CD4-positive, alpha-beta T cell (primary cell): ENCODE results near the gene AANAT. TPM values are rescaled to one million over a fixed set of nuclear protein-coding genes. Genes with fewer than 3 reads are reported as not detected.

Experiments used
- ATAC-seq: fragments of 200-7000 bp; cut with Tn5 transposase; one replicate; pipeline ENCODE4 v1.10.0; 2022; ENCODE audit warnings: mild to moderate bottlenecking; ENCODE audit not compliant: poor library complexity
- CTCF ChIA-PET: fragments of 350-600 bp; sonication (Branson Sonifier 250); formaldehyde crosslinking; loops from one replicate; lab custom pipeline; 2021; ENCODE audit warnings: antibody characterized with exemption, inconsistent platforms; lab: Charles Lee
- POLR2A ChIA-PET: fragments of 350-600 bp; sonication (Branson Sonifier 250); formaldehyde crosslinking; loops from one replicate; lab custom pipeline; 2021; ENCODE audit warnings: antibody characterized with exemption, inconsistent platforms; lab: Charles Lee
- DNase-seq, 14 experiments: peaks; one replicate each; pipeline ENCODE4 v3.0.0-alpha.2; 2013 to 2020; ENCODE audit warnings: mixed read lengths in 2 of 14
- H3K27ac ChIP-seq, 2 donors: one replicate each; pipeline versions ENCODE4 v1.5.1 to v1.7.0; 2013; ENCODE audit warnings: low read length in 2 of 2, low read depth in 1 of 2, mild to moderate bottlenecking in 1 of 2
- H3K27me3 ChIP-seq, 2 experiments: 1 replicate in 1 of 2; 2 replicates in 1 of 2; pipeline versions ENCODE4 v1.6.1 to v1.7.0; 2013; ENCODE audit warnings: low read length in 2 of 2, control low read depth in 1 of 2, mild to moderate bottlenecking in 1 of 2, moderate library complexity in 1 of 2; ENCODE audit not compliant: insufficient read depth in 2 of 2, control insufficient read depth in 1 of 2
- H3K36me3 ChIP-seq: one replicate; pipeline ENCODE4 v1.6.1; 2013; ENCODE audit warnings: low read length, control low read depth; ENCODE audit not compliant: insufficient read depth
- H3K4me1 ChIP-seq: one replicate; pipeline ENCODE4 v1.6.1; 2013; ENCODE audit warnings: low read length, control low read depth; ENCODE audit not compliant: insufficient read depth
- H3K4me3 ChIP-seq: one replicate; pipeline ENCODE4 v1.5.1; 2013; ENCODE audit warnings: mild to moderate bottlenecking, low read length, moderate library complexity
- H3K9me3 ChIP-seq, 2 experiments: 1 replicate in 1 of 2; 2 replicates in 1 of 2; pipeline versions ENCODE4 v1.6.1 to v1.7.0; 2013; ENCODE audit warnings: low read length in 2 of 2, mild to moderate bottlenecking in 2 of 2, control low read depth in 1 of 2, moderate library complexity in 1 of 2; ENCODE audit not compliant: control insufficient read depth in 1 of 2, insufficient read depth in 1 of 2
- H3K27ac Mint-ChIP-seq: one replicate; pipeline ENCODE4 v1.8.0; 2020; ENCODE audit warnings: mixed read lengths
- H3K27me3 Mint-ChIP-seq: one replicate; pipeline ENCODE4 v1.8.0; 2021; ENCODE audit warnings: mixed read lengths
- H3K36me3 Mint-ChIP-seq: one replicate; pipeline ENCODE4 v1.8.0; 2021; ENCODE audit warnings: low read depth, mixed read lengths
- H3K4me1 Mint-ChIP-seq: one replicate; pipeline ENCODE4 v1.8.0; 2021; ENCODE audit warnings: low read depth, mixed read lengths
- H3K4me3 Mint-ChIP-seq: one replicate; pipeline ENCODE4 v1.8.0; 2020; ENCODE audit warnings: mild to moderate bottlenecking, mixed read lengths
- H3K9me3 Mint-ChIP-seq: one replicate; pipeline ENCODE4 v1.8.0; 2020; ENCODE audit warnings: mixed read lengths
- CTCF ChIP-seq: fragments of 200-600 bp; IDR thresholded peaks from one replicate; pipeline ENCODE4 v1.8.0; 2022; ENCODE audit warnings: antibody characterized with exemption, mild to moderate bottlenecking
- intact Hi-C, 2 experiments: fragments of 100-400 bp; cut with DNase I in 1 of 2; cut with micrococcal nuclease in 1 of 2; formaldehyde crosslinking; loops; one replicate each; pipeline versions ENCODE4 v1.15.1 to v1.9.0; 2023 to 2025; cut with DNase I, micrococcal nuclease
- total RNA-seq, 174 experiments: library from RNA in 2 of 174; stranded (reverse) in 2 of 174; gene quantifications; one replicate each; pipeline ENCODE4 v1.2.3 and lab custom pipeline; 2021 to 2026

AANAT gene
- total RNA-seq, 2 experiments from 2014 or later, result 0.14 TPM; not detected in 1

- Histone ChIP-seq H3K36me3 (no peaks in the 10 kb centered on the region), H3K27ac (peak overlapping the region; percentile 4 to 65), H3K4me3 (no peak overlapping the region), H3K9me3 (no peaks in the 10 kb centered on the region), H3K4me1 (peaks cover 28% of the 10 kb centered on the region), H3K27me3 (no peaks in the 10 kb centered on the region)
- Mint-ChIP-seq H3K27ac (peak overlapping the region; percentile 82), H3K36me3 (peaks cover 4% of the 10 kb centered on the region), H3K4me3 (peak overlapping the region; percentile 78), H3K27me3 (no peaks in the 10 kb centered on the region), H3K9me3 (no peaks in the 10 kb centered on the region), H3K4me1 (peaks cover 39% of the 10 kb centered on the region)
- intact Hi-C loops, result loop anchor here in 1 of 2 experiments (2.0 to 10.0 kb wide), 4 partner anchors 47 to 281 kb away; partner anchors contain the start of genes MFSD11, PRPSAP1, RHBDF2 and SRSF2
- no peak for ATAC-seq
- DNase-seq, result no peak
- ChIA-PET POLR2A (interaction anchor here (0.5 to 2.1 kb wide), 6 partner anchors 21 to 285 kb away, joined by 3 to 8 read pairs (median 4); partner anchors contain the start of genes MFSD11, PRPSAP1 and RHBDF2), CTCF (interaction anchor here (0.7 to 1.6 kb wide), 6 partner anchors 9 to 93 kb away, joined by 3 to 5 read pairs (median 3); no protein-coding TSS in a partner anchor)
- TF ChIP-seq CTCF, result no peak
Observed at GRCh38 chr17:76453431-76453743, 14.0 kb upstream of the AANAT start.

GRCh38 chr17:76458580-76459490 lies 8.6 kb upstream of the AANAT start:
- Mint-ChIP-seq H3K27me3 (no peaks in the 10 kb centered on the region), H3K4me3 (no peak overlapping the region), H3K36me3 (no peaks in the 10 kb centered on the region), H3K9me3 (no peaks in the 10 kb centered on the region), H3K27ac (no peak overlapping the region), H3K4me1 (no peaks in the 10 kb centered on the region)
- Histone ChIP-seq H3K4me3 (no peak overlapping the region), H3K27ac (no peak overlapping the region), H3K27me3 (no peaks in the 10 kb centered on the region), H3K9me3 (no peaks in the 10 kb centered on the region), H3K4me1 (no peaks in the 10 kb centered on the region), H3K36me3 (no peaks in the 10 kb centered on the region)
- POLR2A ChIA-PET, result interaction anchor here (1.4 to 1.5 kb wide), 2 partner anchors 35 to 43 kb away, joined by 3 to 7 read pairs; partner anchors contain the start of gene RHBDF2
- ATAC-seq, result no peak
- intact Hi-C loops, result loop anchor here in 1 of 2 experiments (10.0 kb wide), 1 partner anchor 276 kb away; the partner anchor contains the start of genes MFSD11 and SRSF2
- DNase-seq, result peak in 1 of 14 experiments; percentile 29
- CTCF ChIA-PET, result interaction anchor here (0.5 to 1.2 kb wide), 3 partner anchors 49 to 501 kb away, joined by 3 to 6 read pairs (median 6); no protein-coding TSS in a partner anchor
- no peak for TF ChIP-seq CTCF

GRCh38 chr17:76459674-76460073 lies 7.7 kb upstream of the AANAT start:
- POLR2A ChIA-PET, result no interaction called here
- DNase-seq, result no peak
- intact Hi-C loops, result loop anchor here in 1 of 2 experiments (10.0 kb wide), 1 partner anchor 275 kb away; the partner anchor contains the start of genes MFSD11 and SRSF2
- H3K4me1 ChIP-seq, result no peaks in the 10 kb centered on the region
- no peaks in the 10 kb centered on the region for H3K4me1 Mint-ChIP-seq
- no peaks in the 10 kb centered on the region for H3K9me3 ChIP-seq
- no peaks in the 10 kb centered on the region for H3K36me3 ChIP-seq
- H3K9me3 Mint-ChIP-seq, result no peaks in the 10 kb centered on the region
- no peak for ATAC-seq
- H3K27me3 Mint-ChIP-seq, result no peaks in the 10 kb centered on the region
- no peaks in the 10 kb centered on the region for H3K36me3 Mint-ChIP-seq
- no peak overlapping the region for H3K27ac ChIP-seq
- H3K27ac Mint-ChIP-seq, result no peak overlapping the region
- H3K27me3 ChIP-seq, result no peaks in the 10 kb centered on the region
- no peak for TF ChIP-seq CTCF
- H3K4me3 ChIP-seq, result no peak overlapping the region
- no peak overlapping the region for H3K4me3 Mint-ChIP-seq
- CTCF ChIA-PET, result interaction anchor here (1.0 to 1.2 kb wide), 2 partner anchors 48 to 51 kb away, joined by 6 read pairs; no protein-coding TSS in a partner anchor
